SKM-1 (cell line): ENCODE data around the gene GPATCH2.
"Not testable (repeated sequence)": the region's sequence is repeated elsewhere in the genome, so short reads cannot be mapped to it uniquely, and the experiment has no call there.

Experiments
- DNase-seq: peaks from one replicate; lab custom pipeline; 2025; ENCODE audit not compliant: unreplicated experiment; lab: John Stamatoyannopoulos, UW

Gene GPATCH2

GRCh38 chr1:217526636-217527035 lies 104.3 kb downstream of the GPATCH2 start:
- DNase-seq, result no peak

GRCh38 chr1:217525773-217526490 lies 105.0 kb downstream of the GPATCH2 start:
- no peak for DNase-seq

- no peak for DNase-seq
These were observed 105.9 kb downstream of the GPATCH2 start for GRCh38 chr1:217524787-217525520.

- DNase-seq, result not testable (repeated sequence)
These were observed 107.0 kb downstream of the GPATCH2 start for GRCh38 chr1:217523921-217524320.

GRCh38 chr1:217522277-217522676 lies 108.6 kb downstream of the GPATCH2 start:
- DNase-seq, result no peak

GRCh38 chr1:217521317-217521716 lies 109.6 kb downstream of the GPATCH2 start:
- no peak for DNase-seq

- DNase-seq, result no peak
These were observed 124.0 kb downstream of the GPATCH2 start for GRCh38 chr1:217506878-217507277.

GRCh38 chr1:217498209-217498608 lies 132.7 kb downstream of the GPATCH2 start:
- DNase-seq, result no peak

- DNase-seq, result no peak
These were observed 135.6 kb downstream of the GPATCH2 start for GRCh38 chr1:217495249-217495648.

- DNase-seq, result no peak
These were observed 136.1 kb downstream of the GPATCH2 start for GRCh38 chr1:217494767-217495166.

- no peak for DNase-seq
These were observed 137.6 kb downstream of the GPATCH2 start for GRCh38 chr1:217493290-217493689.

GRCh38 chr1:217484871-217485270 lies 146.0 kb downstream of the GPATCH2 start:
- peak; percentile 13 for DNase-seq

GRCh38 chr1:217482356-217483102 lies 148.4 kb downstream of the GPATCH2 start:
- peak; percentile 19 for DNase-seq

- no peak for DNase-seq
These were observed 152.4 kb downstream of the GPATCH2 start for GRCh38 chr1:217478450-217478849.

- DNase-seq, result no peak
These were observed 158.0 kb downstream of the GPATCH2 start for GRCh38 chr1:217472915-217473314.

- no peak for DNase-seq
These were observed 159.5 kb downstream of the GPATCH2 start for GRCh38 chr1:217471403-217471802.

GRCh38 chr1:217469983-217470382 lies 160.9 kb downstream of the GPATCH2 start:
- no peak for DNase-seq

GRCh38 chr1:217465102-217465501 lies 165.8 kb downstream of the GPATCH2 start:
- no peak for DNase-seq

- DNase-seq, result no peak
These were observed 168.2 kb downstream of the GPATCH2 start for GRCh38 chr1:217462666-217463065.

- no peak for DNase-seq
These were observed 168.7 kb downstream of the GPATCH2 start for GRCh38 chr1:217462159-217462558.

- no peak for DNase-seq
These were observed 173.9 kb downstream of the GPATCH2 start for GRCh38 chr1:217457016-217457415.

GRCh38 chr1:217456261-217456660 lies 174.6 kb downstream of the GPATCH2 start:
- DNase-seq, result no peak
